ENCODE results near the gene TEX261. TPM values are rescaled to one million over a fixed set of nuclear protein-coding genes. Genes with fewer than 3 reads are reported as not detected.

TEX261 gene
- total RNA-seq, 1 donor from 2014 or later = 11.0 TPM

DNA sequence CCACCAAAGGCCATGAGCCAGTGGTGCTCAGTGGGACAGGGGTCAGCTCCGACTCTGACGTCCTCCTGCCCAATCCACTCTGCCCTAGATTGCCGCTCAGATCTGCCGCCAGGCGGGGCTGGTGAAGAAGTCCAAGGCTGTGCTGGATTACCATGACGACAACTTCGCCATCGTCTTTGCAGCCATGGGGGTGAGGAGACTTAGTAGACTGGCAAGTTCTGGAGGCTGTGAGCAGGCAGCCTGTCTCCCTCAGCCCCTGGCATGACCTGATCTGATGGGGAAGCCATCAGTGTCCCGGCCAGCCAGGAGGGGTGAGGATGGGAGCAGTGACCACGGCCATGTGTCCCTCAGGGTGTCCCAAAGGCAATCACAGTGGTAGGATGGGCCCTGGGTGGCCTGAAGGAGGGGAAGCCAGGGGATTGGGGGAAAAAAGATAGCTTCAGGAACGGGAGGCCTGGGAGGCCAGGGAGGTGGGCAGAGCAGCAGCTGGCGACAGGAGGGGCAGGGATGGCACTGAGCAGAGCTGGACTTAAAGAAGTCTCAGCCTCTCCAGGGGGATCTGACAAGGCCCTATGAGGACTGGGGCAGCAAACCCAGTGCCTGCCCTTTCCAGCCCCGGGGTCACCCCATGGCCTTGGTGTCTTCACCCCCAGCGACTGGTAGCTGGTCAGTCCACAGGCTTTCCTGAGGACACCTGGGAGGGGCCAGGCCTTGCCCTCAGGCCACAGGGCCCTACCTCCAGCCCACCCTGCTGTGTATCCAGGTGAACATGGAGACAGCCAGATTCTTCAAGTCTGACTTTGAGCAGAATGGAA is 33.6 kb downstream of the TEX261 start:
- no peaks in the 10 kb centered on the region for H3K36me3 ChIP-seq (ENCODE audit: control insufficient read depth in 3 of 3, insufficient read depth in 3 of 3, low read length in 3 of 3)
- no peaks in the 10 kb centered on the region for H3K9me3 ChIP-seq (ENCODE audit: control insufficient read depth in 3 of 3, low read length in 3 of 3)
- no peak overlapping the region for H3K4me3 ChIP-seq (ENCODE audit: low read length in 3 of 3)
- H3K4me1 ChIP-seq (ENCODE audit: control insufficient read depth in 3 of 3, insufficient read depth in 3 of 3, low read length in 3 of 3) = peaks cover 2 to 6% (median 4%) of the 10 kb centered on the region in 3 donors
- H3K27me3 ChIP-seq (ENCODE audit: control insufficient read depth in 3 of 3, insufficient read depth in 3 of 3, low read length in 3 of 3) = peaks cover 22 to 53% (median 34%) of the 10 kb centered on the region in 3 donors
- H3K27ac ChIP-seq (ENCODE audit: low read depth, low read length) = no peak overlapping the region
- H3K9ac ChIP-seq (ENCODE audit: low read depth in 1 of 3, low read length in 3 of 3) = no peak overlapping the region

DNA sequence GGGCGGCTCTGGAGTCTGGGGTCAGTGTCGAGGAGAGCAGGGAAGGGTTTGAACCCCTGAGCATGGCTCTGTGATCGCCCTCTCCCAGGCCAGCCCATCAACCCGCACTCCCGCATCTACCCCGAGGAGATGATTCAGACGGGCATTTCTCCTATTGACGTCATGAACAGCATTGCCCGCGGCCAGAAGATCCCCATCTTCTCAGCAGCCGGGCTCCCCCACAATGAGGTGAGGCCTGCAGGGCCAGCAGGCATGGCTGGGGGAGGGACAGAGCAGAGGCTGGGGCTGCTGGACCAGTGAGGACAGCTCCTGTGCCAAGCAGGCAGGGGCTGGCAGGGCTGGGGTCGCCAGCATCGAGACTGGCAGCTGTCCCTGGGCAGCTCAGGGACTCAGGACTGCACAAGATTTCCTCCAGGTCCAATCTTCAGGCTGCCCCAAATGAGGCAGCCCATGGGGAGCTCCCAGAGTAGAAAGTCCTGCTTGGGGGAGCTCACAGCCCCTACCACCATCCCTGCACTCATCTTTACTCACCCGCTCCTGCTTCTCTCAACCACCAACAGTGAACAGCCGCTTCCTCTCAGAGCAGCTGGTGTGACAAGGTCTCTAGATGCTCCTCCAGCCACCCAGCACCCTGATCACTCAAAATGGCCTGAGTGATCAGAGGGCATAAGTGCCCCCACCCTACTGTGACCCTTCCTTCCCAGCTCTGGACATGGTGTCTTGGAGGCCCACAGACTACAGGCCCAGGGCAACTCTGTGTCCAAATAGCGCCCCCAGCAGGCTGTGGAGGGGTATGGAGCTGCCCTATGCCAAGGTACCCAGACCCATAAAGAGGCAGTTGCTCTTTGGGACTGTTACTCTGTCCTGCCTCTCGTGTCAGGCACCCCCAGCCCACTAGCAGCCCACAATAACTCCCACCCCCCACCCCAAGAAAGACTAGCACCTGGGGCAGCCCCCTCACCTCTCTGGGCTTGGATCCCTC is 34.5 kb downstream of the TEX261 start:
- Histone ChIP-seq H3K4me1 (ENCODE audit: control insufficient read depth in 3 of 3, insufficient read depth in 3 of 3, low read length in 3 of 3) (peaks cover 2 to 6% (median 4%) of the 10 kb centered on the region in 3 donors), H3K4me3 (ENCODE audit: low read length in 3 of 3) (no peak overlapping the region), H3K27me3 (ENCODE audit: control insufficient read depth in 3 of 3, insufficient read depth in 3 of 3, low read length in 3 of 3) (peaks cover 21 to 53% (median 32%) of the 10 kb centered on the region in 3 donors)

DNA sequence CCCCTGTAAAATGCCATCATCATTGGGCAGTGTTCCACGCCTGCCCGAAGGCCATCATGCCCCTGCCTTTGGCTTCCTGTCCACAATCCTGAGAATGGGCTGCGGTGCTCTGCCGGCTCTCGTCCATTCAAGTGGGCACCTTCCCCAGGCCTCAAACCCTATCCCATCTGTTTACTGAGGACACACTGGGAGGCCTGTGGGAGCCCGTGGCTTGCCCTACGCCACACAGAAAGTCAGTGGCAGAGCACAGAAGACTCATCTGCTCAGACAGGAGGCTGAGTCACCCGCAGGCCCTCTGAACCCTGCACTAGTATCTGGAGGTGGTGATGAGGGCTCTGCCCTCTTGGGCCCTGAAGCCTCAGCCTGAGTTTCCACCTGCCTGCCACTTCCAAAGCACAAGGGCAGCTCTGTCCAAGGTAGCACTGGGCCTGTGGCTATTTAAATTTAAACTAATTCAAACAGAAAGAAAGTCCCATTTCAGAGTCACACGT is 35.4 kb downstream of the TEX261 start:
- Histone ChIP-seq H3K9ac (ENCODE audit: low read depth in 1 of 3, low read length in 3 of 3) (no peak overlapping the region), H3K27ac (ENCODE audit: low read depth, low read length) (no peak overlapping the region), H3K27me3 (ENCODE audit: control insufficient read depth in 3 of 3, insufficient read depth in 3 of 3, low read length in 3 of 3) (peaks cover 13 to 44% (median 29%) of the 10 kb centered on the region in 3 donors), H3K4me1 (ENCODE audit: control insufficient read depth in 3 of 3, insufficient read depth in 3 of 3, low read length in 3 of 3) (no peaks in the 10 kb centered on the region), H3K9me3 (ENCODE audit: control insufficient read depth in 3 of 3, low read length in 3 of 3) (no peaks in the 10 kb centered on the region), H3K4me3 (ENCODE audit: low read length in 3 of 3) (no peak overlapping the region), H3K36me3 (ENCODE audit: control insufficient read depth in 3 of 3, insufficient read depth in 3 of 3, low read length in 3 of 3) (no peaks in the 10 kb centered on the region)

More for the DNA sequence above, 34.5 kb downstream of the TEX261 start:
- Histone ChIP-seq H3K36me3 (ENCODE audit: control insufficient read depth in 3 of 3, insufficient read depth in 3 of 3, low read length in 3 of 3) (no peaks in the 10 kb centered on the region), H3K27ac (ENCODE audit: low read depth, low read length) (no peak overlapping the region), H3K9me3 (ENCODE audit: control insufficient read depth in 3 of 3, low read length in 3 of 3) (no peaks in the 10 kb centered on the region), H3K9ac (ENCODE audit: low read depth in 1 of 3, low read length in 3 of 3) (no peak overlapping the region)

DNA sequence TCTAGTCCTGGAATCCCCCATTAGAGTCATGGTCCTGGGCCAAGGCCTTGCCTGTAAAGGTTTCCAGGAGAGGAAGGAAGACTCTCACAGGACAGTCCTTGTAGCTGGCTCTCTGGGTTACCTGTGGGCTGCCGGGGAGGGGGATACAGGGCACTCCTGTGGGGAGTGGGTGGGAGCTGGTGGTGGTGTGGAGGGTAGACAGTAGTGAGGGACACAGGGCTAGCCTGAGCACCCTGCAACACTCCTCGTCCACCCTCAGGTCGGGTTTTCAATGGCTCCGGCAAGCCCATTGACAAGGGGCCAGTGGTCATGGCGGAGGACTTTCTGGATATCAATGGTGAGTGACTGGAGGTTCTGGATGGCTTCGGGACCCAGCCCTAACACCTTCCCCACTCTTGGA is 35.9 kb downstream of the TEX261 start:
- Histone ChIP-seq H3K4me1 (ENCODE audit: control insufficient read depth in 3 of 3, insufficient read depth in 3 of 3, low read length in 3 of 3) (no peaks in the 10 kb centered on the region), H3K9me3 (ENCODE audit: control insufficient read depth in 3 of 3, low read length in 3 of 3) (no peaks in the 10 kb centered on the region), H3K27me3 (ENCODE audit: control insufficient read depth in 3 of 3, insufficient read depth in 3 of 3, low read length in 3 of 3) (peaks cover 7 to 40% (median 26%) of the 10 kb centered on the region in 3 donors), H3K4me3 (ENCODE audit: low read length in 3 of 3) (no peak overlapping the region), H3K36me3 (ENCODE audit: control insufficient read depth in 3 of 3, insufficient read depth in 3 of 3, low read length in 3 of 3) (no peaks in the 10 kb centered on the region), H3K27ac (ENCODE audit: low read depth, low read length) (no peak overlapping the region), H3K9ac (ENCODE audit: low read depth in 1 of 3, low read length in 3 of 3) (no peak overlapping the region)

DNA sequence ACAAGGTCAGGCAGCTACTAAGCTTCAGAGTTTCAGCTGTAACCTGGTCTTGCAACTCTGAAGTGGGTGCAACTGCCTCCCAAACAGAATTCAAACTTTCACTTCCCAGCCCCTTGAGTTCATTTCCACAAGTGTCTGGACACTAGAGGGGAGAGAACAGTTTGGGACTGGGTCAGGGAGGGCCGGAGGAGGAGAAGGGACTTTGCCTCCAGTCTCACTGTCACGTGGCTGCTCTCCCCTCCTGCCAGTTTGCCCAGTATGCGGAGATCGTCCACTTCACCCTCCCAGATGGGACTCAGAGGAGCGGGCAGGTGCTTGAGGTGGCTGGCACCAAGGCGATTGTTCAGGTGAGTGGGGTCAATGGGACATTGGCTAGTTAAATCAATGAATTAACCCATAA is 36.9 kb downstream of the TEX261 start:
- Histone ChIP-seq H3K4me1 (ENCODE audit: control insufficient read depth in 3 of 3, insufficient read depth in 3 of 3, low read length in 3 of 3) (no peaks in the 10 kb centered on the region), H3K9me3 (ENCODE audit: control insufficient read depth in 3 of 3, low read length in 3 of 3) (no peaks in the 10 kb centered on the region)

DNA sequence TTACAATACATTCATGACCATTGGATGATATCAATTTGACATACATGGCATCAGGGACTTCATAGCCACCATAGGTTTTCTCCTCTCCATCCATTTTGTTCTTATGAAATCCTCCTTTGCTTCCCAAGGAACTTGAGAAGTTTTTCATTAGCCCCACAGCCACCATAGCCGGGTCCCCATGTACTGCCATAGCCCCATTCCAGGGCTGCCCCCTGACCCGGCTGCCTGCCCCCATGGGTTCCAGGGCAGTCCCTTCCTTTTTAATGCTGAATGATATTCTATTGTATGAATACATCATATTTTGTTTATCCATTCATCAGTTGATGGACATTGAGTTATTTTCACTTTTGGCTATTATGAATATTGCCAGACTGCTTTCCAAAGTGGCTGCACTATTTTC is 38.5 kb downstream of the TEX261 start:
- H3K36me3 ChIP-seq (ENCODE audit: control insufficient read depth in 3 of 3, insufficient read depth in 3 of 3, low read length in 3 of 3) = no peaks in the 10 kb centered on the region
- H3K27ac ChIP-seq (ENCODE audit: low read depth, low read length) = no peak overlapping the region
- no peaks in the 10 kb centered on the region for H3K4me1 ChIP-seq (ENCODE audit: control insufficient read depth in 3 of 3, insufficient read depth in 3 of 3, low read length in 3 of 3)
- no peaks in the 10 kb centered on the region for H3K9me3 ChIP-seq (ENCODE audit: control insufficient read depth in 3 of 3, low read length in 3 of 3)
- no peak overlapping the region for H3K9ac ChIP-seq (ENCODE audit: low read depth in 1 of 3, low read length in 3 of 3)
- H3K4me3 ChIP-seq (ENCODE audit: low read length in 3 of 3) = no peak overlapping the region
- peaks cover 0 to 21% (median 19%) of the 10 kb centered on the region in 3 donors for H3K27me3 ChIP-seq (ENCODE audit: control insufficient read depth in 3 of 3, insufficient read depth in 3 of 3, low read length in 3 of 3)

More for the DNA sequence above, 36.9 kb downstream of the TEX261 start:
- H3K4me3 ChIP-seq (ENCODE audit: low read length in 3 of 3) = no peak overlapping the region
- H3K9ac ChIP-seq (ENCODE audit: low read depth in 1 of 3, low read length in 3 of 3) = no peak overlapping the region
- no peaks in the 10 kb centered on the region for H3K36me3 ChIP-seq (ENCODE audit: control insufficient read depth in 3 of 3, insufficient read depth in 3 of 3, low read length in 3 of 3)
- peaks cover 0 to 31% (median 22%) of the 10 kb centered on the region in 3 donors for H3K27me3 ChIP-seq (ENCODE audit: control insufficient read depth in 3 of 3, insufficient read depth in 3 of 3, low read length in 3 of 3)
- no peak overlapping the region for H3K27ac ChIP-seq (ENCODE audit: low read depth, low read length)

DNA sequence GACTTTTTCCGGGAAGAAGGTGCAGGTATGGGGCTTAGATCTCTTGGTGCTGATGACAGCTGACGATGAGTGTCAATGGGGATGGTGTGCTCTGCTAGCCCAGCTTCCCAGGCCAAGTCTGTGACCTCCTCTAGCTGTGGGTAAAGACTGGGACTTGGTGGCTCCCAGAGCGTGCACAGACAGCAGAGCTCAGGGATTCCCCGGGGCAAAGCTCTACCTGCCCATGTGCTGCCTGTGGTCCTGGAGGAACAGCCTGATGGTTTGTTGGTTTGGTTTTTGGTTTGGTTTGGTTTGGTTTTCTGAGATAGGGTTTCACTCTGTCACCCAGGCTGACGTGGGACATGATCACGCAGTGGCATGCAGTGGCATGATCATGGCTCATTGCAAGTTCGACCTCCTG is 39.8 kb downstream of the TEX261 start:
- Histone ChIP-seq H3K27ac (ENCODE audit: low read depth, low read length) (no peak overlapping the region), H3K4me1 (ENCODE audit: control insufficient read depth in 3 of 3, insufficient read depth in 3 of 3, low read length in 3 of 3) (no peaks in the 10 kb centered on the region), H3K9ac (ENCODE audit: low read depth in 1 of 3, low read length in 3 of 3) (no peak overlapping the region), H3K36me3 (ENCODE audit: control insufficient read depth in 3 of 3, insufficient read depth in 3 of 3, low read length in 3 of 3) (no peaks in the 10 kb centered on the region), H3K9me3 (ENCODE audit: control insufficient read depth in 3 of 3, low read length in 3 of 3) (no peaks in the 10 kb centered on the region), H3K4me3 (ENCODE audit: low read length in 3 of 3) (no peak overlapping the region), H3K27me3 (ENCODE audit: control insufficient read depth in 3 of 3, insufficient read depth in 3 of 3, low read length in 3 of 3) (peaks cover 0 to 12% (median 10%) of the 10 kb centered on the region in 3 donors)

DNA sequence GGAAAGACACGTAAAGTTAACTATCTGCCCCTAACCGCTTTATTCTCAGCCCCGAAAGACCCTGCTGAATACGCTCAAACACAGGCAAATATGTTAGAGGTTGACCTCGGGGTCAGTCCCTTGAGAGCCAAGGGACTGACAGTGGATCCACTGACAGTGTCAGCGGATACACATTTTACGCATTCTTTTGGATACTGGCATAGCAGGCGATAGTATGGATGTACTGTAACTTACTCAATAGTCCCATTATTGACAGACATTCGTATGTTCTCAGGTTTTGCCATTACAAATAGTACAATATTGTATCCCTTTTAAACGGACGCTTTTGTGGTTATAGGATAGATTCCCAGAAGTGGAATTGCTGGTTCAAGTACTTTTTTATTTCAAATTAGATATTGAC is 45.6 kb downstream of the TEX261 start:
- Histone ChIP-seq H3K4me3 (ENCODE audit: low read length in 3 of 3) (no peak overlapping the region), H3K9me3 (ENCODE audit: control insufficient read depth in 3 of 3, low read length in 3 of 3) (no peaks in the 10 kb centered on the region), H3K27ac (ENCODE audit: low read depth, low read length) (no peak overlapping the region), H3K27me3 (ENCODE audit: control insufficient read depth in 3 of 3, insufficient read depth in 3 of 3, low read length in 3 of 3) (peaks cover 5 to 10% (median 8%) of the 10 kb centered on the region in 3 donors), H3K36me3 (ENCODE audit: control insufficient read depth in 3 of 3, insufficient read depth in 3 of 3, low read length in 3 of 3) (no peaks in the 10 kb centered on the region), H3K4me1 (ENCODE audit: control insufficient read depth in 3 of 3, insufficient read depth in 3 of 3, low read length in 3 of 3) (peaks cover 4 to 12% (median 6%) of the 10 kb centered on the region in 3 donors), H3K9ac (ENCODE audit: low read depth in 1 of 3, low read length in 3 of 3) (no peak overlapping the region)

DNA sequence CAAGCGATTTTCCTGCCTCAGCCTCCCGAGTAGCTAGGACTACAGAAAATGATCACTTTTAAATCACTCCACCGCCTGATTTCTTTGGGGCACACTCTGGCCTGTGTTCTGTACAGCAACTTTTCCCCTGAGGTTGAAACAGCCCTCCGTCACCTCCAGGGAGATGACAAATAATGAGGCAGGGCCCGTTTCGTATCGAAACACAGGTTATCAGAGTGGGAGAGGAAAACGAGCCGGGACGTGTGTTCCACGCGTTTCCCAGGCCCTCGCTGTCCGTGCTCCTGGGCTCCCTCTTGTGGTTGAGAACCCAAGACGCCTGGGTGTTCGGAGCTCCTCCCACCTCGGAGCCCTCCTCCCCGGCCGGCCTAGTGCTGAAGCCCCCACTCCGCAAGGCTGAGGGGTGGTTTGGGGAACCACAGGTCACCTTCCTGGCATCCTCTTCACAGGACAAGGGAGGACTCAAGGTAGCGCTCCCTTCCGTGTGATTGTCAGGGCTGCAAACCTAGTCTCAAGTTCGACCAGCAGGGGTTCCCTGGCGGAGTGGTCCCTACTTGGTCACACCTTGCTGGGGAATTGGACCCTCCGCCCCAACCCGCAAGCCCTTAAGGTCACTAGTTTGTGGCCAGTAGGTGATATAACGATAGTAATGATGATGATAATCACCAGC is 46.2 kb downstream of the TEX261 start:
- H3K4me3 ChIP-seq (ENCODE audit: low read length in 3 of 3) = peak overlapping the region; percentile 57 to 69 (median 62)
- H3K27ac ChIP-seq (ENCODE audit: low read depth, low read length) = no peak overlapping the region
- H3K9me3 ChIP-seq (ENCODE audit: control insufficient read depth in 3 of 3, low read length in 3 of 3) = no peaks in the 10 kb centered on the region
- peaks cover 4 to 12% (median 6%) of the 10 kb centered on the region in 3 donors for H3K4me1 ChIP-seq (ENCODE audit: control insufficient read depth in 3 of 3, insufficient read depth in 3 of 3, low read length in 3 of 3)
- peak overlapping the region; percentile 47 to 70 (median 51) for H3K9ac ChIP-seq (ENCODE audit: low read depth in 1 of 3, low read length in 3 of 3)
- no peaks in the 10 kb centered on the region for H3K36me3 ChIP-seq (ENCODE audit: control insufficient read depth in 3 of 3, insufficient read depth in 3 of 3, low read length in 3 of 3)
- peaks cover 5 to 10% (median 8%) of the 10 kb centered on the region in 3 donors for H3K27me3 ChIP-seq (ENCODE audit: control insufficient read depth in 3 of 3, insufficient read depth in 3 of 3, low read length in 3 of 3)

All from skeletal muscle tissue (tissue), 4 donors.